Measurements from ENCODE around the gene NAPEPLD. TPM values are rescaled to one million over a fixed set of nuclear protein-coding genes. Genes with fewer than 3 reads are reported as not detected.
"Not testable (repeated sequence)": the region's sequence is repeated elsewhere in the genome, so short reads cannot be mapped to it uniquely, and the experiment has no call there.

The NAPEPLD gene
- total RNA-seq, 3 donors from 2014 or later = 7.2 to 16.5 (median 12.1) TPM

DNA sequence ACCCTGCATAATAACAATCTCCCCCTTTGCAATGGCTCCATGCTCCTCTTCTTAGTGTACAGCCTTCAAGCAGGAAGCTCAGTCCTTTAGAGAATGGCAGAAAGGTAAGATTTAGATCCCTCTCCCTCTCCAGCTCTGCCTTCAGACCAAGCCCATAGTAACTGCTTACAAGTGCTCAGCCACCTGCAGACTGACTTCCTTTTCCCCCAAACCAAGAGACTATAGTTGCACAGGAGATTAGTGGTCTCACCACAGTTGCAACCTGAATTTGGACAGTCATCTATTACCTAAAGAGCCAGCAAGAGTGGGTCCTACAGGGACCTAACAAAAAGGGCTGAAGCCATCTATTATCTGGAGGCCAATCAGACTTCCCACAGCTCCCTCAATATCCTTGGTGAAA is 90.8 kb downstream of the NAPEPLD start:
- no peaks in the 10 kb centered on the region for H3K36me3 ChIP-seq
- no peaks in the 10 kb centered on the region for H3K4me1 ChIP-seq
- intact Hi-C loops (cut with DNase I; ENCODE audit: low total_unique reads) = no loop called here
- H3K4me3 ChIP-seq = no peak overlapping the region
- H3K27me3 ChIP-seq = no peaks in the 10 kb centered on the region
- no peak overlapping the region for H3K27ac ChIP-seq
- H3K9me3 ChIP-seq = no peaks in the 10 kb centered on the region
- DNase-seq (ENCODE audit: low spot score in 2 of 2) = no peak
- TF ChIP-seq, protein P1, sequence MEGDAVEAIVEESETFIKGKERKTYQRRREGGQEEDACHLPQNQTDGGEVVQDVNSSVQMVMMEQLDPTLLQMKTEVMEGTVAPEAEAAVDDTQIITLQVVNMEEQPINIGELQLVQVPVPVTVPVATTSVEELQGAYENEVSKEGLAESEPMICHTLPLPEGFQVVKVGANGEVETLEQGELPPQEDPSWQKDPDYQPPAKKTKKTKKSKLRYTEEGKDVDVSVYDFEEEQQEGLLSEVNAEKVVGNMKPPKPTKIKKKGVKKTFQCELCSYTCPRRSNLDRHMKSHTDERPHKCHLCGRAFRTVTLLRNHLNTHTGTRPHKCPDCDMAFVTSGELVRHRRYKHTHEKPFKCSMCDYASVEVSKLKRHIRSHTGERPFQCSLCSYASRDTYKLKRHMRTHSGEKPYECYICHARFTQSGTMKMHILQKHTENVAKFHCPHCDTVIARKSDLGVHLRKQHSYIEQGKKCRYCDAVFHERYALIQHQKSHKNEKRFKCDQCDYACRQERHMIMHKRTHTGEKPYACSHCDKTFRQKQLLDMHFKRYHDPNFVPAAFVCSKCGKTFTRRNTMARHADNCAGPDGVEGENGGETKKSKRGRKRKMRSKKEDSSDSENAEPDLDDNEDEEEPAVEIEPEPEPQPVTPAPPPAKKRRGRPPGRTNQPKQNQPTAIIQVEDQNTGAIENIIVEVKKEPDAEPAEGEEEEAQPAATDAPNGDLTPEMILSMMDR (IDR thresholded peaks at IDR 0.05) = no peak
- no peak for TF ChIP-seq POLR2AphosphoS5 (IDR thresholded peaks at IDR 0.05)
- no peak for TF ChIP-seq POLR2A (IDR thresholded peaks at IDR 0.05)

DNA sequence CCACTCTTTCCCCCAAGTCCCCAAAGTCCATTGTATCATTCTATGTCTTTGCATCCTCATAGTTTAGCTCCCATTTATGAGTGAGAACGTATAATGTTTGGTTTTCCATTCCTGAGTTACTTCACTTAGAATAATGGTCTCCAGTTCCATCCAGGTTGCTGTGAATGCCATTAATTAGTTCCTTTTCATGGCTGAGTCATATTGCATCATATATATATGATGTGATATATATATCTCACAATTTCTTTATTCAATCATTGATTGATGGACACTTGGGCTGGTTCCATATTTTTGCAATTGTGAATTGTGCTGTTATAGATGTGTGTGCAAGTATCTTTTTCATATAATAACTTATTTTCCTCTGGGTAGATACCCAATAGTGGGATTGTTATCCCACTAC is 92.9 kb downstream of the NAPEPLD start:
- H3K9me3 ChIP-seq; H3K4me3 ChIP-seq; intact Hi-C loops (cut with DNase I; ENCODE audit: low total_unique reads); H3K27ac ChIP-seq; DNase-seq (ENCODE audit: low spot score in 2 of 2); H3K36me3 ChIP-seq; H3K4me1 ChIP-seq; H3K27me3 ChIP-seq: not testable (repeated sequence)

DNA sequence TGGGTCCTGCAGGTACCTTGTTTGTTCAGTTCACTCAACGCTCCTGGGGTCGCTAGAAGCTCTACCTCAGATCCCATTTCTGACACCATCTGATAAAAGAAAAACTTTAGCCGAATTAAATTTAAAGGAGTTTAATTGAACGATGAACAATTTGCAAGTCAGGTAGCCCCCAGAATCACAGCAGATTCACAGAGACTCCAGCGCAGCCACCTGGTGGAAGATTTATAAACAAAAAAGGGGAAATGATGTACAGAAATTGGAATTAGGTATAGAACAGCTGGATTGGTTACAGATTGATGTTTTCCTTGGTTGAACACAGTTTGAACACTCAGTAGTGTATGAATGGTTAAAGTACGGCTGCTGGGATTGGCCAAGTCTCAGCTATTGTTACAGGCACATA is 97.4 kb downstream of the NAPEPLD start:
- TF ChIP-seq, protein P1 (IDR thresholded peaks at IDR 0.05) = no peak
- TF ChIP-seq POLR2A (IDR thresholded peaks at IDR 0.05) (no peak), POLR2AphosphoS5 (IDR thresholded peaks at IDR 0.05) (no peak)
- intact Hi-C loops (cut with DNase I; ENCODE audit: low total_unique reads) = no loop called here
- H3K36me3 ChIP-seq = no peaks in the 10 kb centered on the region
- no peak overlapping the region for H3K27ac ChIP-seq
- H3K27me3 ChIP-seq = no peaks in the 10 kb centered on the region
- no peaks in the 10 kb centered on the region for H3K4me1 ChIP-seq
- DNase-seq (ENCODE audit: low spot score in 2 of 2) = no peak
- H3K9me3 ChIP-seq = no peaks in the 10 kb centered on the region
- H3K4me3 ChIP-seq = no peak overlapping the region

Other genes with a start within 250 kb of the NAPEPLD start
- gene LRRC17, start 236.1 kb downstream of the NAPEPLD start, total RNA-seq = 10 to 100 TPM in 1 of 3 donors, 1 to 10 TPM in 2; 1.4 to 19.3 (median 8.2) TPM
- gene FBXL13, start 74.3 kb downstream of the NAPEPLD start, total RNA-seq = 1 to 10 TPM; 1.1 to 4.2 (median 3.3) TPM
- 10 to 100 TPM; 47.0 to 55.4 (median 49.8) TPM for gene ARMC10, start 74.0 kb downstream of the NAPEPLD start, total RNA-seq
- gene PMPCB, start 148.3 kb upstream of the NAPEPLD start, total RNA-seq = 10 to 100 TPM; 44.2 to 63.4 (median 58.4) TPM
- gene DNAJC2, start 195.7 kb upstream of the NAPEPLD start, total RNA-seq = 10 to 100 TPM; 12.8 to 26.1 (median 21.3) TPM
- gene PSMC2, start 198.5 kb upstream of the NAPEPLD start, total RNA-seq = 100 to 1,000 TPM in 1 of 3 donors, 10 to 100 TPM in 2; 87.5 to 114 (median 93.7) TPM

All from breast epithelium (tissue), 4 donors.